ENCODE results near the gene TDRD9. TPM values are rescaled to one million over a fixed set of nuclear protein-coding genes. Genes with fewer than 3 reads are reported as not detected.

The TDRD9 gene, protein sequence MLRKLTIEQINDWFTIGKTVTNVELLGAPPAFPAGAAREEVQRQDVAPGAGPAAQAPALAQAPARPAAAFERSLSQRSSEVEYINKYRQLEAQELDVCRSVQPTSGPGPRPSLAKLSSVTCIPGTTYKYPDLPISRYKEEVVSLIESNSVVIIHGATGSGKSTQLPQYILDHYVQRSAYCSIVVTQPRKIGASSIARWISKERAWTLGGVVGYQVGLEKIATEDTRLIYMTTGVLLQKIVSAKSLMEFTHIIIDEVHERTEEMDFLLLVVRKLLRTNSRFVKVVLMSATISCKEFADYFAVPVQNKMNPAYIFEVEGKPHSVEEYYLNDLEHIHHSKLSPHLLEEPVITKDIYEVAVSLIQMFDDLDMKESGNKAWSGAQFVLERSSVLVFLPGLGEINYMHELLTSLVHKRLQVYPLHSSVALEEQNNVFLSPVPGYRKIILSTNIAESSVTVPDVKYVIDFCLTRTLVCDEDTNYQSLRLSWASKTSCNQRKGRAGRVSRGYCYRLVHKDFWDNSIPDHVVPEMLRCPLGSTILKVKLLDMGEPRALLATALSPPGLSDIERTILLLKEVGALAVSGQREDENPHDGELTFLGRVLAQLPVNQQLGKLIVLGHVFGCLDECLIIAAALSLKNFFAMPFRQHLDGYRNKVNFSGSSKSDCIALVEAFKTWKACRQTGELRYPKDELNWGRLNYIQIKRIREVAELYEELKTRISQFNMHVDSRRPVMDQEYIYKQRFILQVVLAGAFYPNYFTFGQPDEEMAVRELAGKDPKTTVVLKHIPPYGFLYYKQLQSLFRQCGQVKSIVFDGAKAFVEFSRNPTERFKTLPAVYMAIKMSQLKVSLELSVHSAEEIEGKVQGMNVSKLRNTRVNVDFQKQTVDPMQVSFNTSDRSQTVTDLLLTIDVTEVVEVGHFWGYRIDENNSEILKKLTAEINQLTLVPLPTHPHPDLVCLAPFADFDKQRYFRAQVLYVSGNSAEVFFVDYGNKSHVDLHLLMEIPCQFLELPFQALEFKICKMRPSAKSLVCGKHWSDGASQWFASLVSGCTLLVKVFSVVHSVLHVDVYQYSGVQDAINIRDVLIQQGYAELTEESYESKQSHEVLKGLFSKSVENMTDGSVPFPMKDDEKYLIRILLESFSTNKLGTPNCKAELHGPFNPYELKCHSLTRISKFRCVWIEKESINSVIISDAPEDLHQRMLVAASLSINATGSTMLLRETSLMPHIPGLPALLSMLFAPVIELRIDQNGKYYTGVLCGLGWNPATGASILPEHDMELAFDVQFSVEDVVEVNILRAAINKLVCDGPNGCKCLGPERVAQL (N-terminal part only)
- 0.02 TPM in 1 of 5 replicates, not detected in the others for total RNA-seq (2022; extraction: Qiagen RNA extraction; ENCODE audit: low read depth)

DNA sequence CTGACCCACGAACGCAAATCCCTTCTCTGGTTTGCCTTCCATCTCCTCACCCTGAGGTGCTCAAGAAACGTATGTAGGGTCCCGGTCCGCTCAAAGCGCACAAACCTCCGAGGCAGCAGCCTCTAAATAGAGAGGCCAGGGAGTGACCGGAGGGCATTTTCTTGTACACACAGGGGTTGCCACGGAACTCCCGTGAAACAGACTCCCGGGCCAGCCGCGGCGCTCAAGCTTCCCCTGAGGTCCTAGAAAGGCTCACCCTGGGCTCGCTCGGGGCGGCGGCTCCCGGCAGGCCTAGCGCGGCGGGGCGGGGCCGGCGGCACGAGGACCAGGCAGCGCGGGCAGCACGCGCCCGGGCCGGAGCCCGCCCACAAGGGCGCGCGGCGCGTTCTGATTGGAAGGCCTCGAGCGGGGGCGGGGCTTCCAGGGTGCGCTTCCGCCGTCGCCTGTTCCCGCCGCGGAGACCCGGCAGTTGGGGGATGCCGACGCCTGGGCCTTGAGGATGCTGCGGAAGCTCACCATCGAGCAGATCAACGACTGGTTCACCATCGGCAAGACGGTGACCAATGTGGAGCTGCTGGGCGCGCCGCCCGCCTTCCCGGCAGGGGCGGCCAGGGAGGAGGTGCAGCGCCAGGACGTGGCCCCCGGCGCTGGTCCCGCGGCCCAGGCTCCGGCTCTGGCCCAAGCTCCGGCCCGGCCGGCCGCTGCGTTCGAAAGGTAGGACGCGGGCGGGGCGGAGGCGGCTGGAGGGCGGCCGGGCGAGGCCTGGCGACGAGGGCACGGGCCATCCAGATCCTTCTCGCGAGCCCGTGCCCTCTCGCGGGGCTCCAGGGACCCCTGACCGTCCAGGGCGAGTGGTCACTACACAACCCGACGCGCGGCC, at the start of gene TDRD9:
TDRD9 (plus strand) TSS at position 446 of the 880 bp plus-strand sequence; CDS start at position 500, 54 bp downstream.

DNA sequence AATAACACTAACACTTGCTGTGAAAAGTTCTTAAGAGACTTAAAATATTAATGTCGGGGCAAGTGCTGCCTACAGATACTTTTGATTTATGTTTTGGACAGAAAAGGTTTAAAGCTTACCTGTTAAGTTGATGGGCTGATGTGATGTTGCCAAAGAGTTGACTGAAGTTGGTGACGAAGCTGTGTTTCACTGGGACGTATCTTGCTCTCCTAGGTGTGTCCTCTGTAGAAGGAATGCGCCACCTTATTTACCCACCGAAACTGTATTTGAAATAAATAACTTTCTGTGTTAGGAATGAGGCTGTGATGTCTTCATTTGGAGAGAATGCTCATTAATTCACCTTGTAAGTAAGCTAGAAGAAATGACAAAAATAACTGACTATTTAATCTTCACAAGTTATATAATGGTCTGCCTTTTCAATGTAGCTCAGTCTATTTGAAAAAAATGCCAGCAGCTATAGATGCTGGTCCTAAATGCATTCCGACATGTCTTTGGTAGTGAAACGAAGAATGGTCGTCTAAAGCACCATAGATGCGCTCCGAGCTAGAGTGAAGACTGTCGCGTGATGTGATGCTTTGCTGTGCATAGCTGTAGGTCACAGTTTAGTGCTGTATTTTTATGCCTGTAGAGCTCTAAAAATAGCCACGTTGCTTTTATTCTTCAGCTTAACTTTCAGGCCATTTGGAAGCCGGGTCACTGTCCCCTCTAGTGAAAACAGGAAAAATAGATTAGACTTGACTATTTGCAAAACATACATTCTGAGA, 13.9 kb downstream of the TDRD9 start, which contains the start of gene RD3L:
RD3L (minus strand) TSS at position 557 of the 764 bp plus-strand sequence. CDS start 834 bp downstream, outside the sequence.

GRCh38 chr14:104085032-104085888, 157.0 kb downstream of the TDRD9 start, which contains the start of gene ASPG:
ASPG (plus strand) TSS chr14:104085700; CDS start chr14:104085771, 71 bp downstream.

Other genes with a start within 250 kb of the TDRD9 start
- gene XRCC3, start 213.0 kb upstream of the TDRD9 start, total RNA-seq (2022; extraction: Qiagen RNA extraction; ENCODE audit: low read depth): 27.9 to 32.1 TPM (median 30.1 TPM) in 5 replicates
- gene ZFYVE21, start 212.6 kb upstream of the TDRD9 start, total RNA-seq (2022; extraction: Qiagen RNA extraction; ENCODE audit: low read depth): 29.9 to 39.9 TPM (median 34.5 TPM) in 5 replicates
- 3.7 to 5.7 TPM (median 4.8 TPM) in 5 replicates for gene PPP1R13B, start 80.9 kb upstream of the TDRD9 start, total RNA-seq (2022; extraction: Qiagen RNA extraction; ENCODE audit: low read depth)
- not detected in 5 replicates for gene RD3L, start 14.1 kb downstream of the TDRD9 start, total RNA-seq (2022; extraction: Qiagen RNA extraction; ENCODE audit: low read depth)
- gene ASPG, start 157.2 kb downstream of the TDRD9 start, total RNA-seq (2022; extraction: Qiagen RNA extraction; ENCODE audit: low read depth): 0.02 TPM in 1 of 5 replicates, not detected in the others
- gene KIF26A, start 210.1 kb downstream of the TDRD9 start, total RNA-seq (2022; extraction: Qiagen RNA extraction; ENCODE audit: low read depth): 2.3 to 4.1 TPM (median 3.4 TPM) in 5 replicates

Measured in A549 treated with CpdA at 1 μM for 4 hours (cell line).